LNCAP (cell line): Measurements from ENCODE around the gene DCC.

Experiments used
- TF ChIP-seq, protein P1 (sequence below): fragments of 450-650 bp; IDR thresholded peaks from 2 replicates; pipeline ENCODE4 v1.5.1; 2017; ENCODE audit warnings: mild to moderate bottlenecking

The DCC gene

DNA sequence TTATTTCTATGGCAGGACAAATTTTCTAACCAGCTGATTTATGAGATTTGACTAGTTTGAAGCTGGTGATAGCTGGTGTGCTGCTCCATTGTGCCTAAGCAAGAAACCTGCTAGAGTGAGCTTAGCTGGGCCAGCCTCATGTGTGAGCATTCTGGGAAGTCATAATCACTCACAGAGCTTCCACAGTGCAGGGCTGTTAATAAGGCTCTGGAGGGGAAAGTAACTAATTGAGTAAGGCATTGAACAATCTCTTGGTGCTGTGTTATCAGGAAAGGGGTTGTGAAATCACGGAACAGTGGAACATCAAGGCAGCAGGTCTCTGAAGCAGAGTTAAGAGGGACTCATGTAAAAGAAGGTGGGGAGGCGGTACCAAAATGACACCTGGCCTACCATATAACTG, 1111.9 kb downstream of the DCC start:
- TF ChIP-seq, protein P1, sequence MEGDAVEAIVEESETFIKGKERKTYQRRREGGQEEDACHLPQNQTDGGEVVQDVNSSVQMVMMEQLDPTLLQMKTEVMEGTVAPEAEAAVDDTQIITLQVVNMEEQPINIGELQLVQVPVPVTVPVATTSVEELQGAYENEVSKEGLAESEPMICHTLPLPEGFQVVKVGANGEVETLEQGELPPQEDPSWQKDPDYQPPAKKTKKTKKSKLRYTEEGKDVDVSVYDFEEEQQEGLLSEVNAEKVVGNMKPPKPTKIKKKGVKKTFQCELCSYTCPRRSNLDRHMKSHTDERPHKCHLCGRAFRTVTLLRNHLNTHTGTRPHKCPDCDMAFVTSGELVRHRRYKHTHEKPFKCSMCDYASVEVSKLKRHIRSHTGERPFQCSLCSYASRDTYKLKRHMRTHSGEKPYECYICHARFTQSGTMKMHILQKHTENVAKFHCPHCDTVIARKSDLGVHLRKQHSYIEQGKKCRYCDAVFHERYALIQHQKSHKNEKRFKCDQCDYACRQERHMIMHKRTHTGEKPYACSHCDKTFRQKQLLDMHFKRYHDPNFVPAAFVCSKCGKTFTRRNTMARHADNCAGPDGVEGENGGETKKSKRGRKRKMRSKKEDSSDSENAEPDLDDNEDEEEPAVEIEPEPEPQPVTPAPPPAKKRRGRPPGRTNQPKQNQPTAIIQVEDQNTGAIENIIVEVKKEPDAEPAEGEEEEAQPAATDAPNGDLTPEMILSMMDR: no peak

DNA sequence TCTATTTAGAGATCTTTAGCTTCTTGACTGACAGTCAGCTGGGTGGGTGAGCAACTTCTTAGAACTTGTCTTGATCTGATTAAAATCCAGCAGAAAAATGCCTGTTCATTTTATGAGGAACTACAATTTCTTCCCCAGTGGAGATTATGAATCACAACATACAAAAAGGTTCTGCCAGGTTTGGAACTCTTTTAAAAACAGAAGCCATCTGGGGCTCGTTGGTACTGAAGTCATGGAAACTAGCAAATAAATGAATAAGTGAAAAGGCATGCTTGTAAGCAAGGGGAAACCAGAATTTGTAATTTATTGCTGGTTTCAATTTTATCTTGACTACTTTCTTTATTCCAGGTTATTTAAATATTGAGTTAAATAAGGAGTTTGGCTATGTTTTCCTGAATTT, 1117.1 kb downstream of the DCC start:
- TF ChIP-seq, protein P1: no peak

DNA sequence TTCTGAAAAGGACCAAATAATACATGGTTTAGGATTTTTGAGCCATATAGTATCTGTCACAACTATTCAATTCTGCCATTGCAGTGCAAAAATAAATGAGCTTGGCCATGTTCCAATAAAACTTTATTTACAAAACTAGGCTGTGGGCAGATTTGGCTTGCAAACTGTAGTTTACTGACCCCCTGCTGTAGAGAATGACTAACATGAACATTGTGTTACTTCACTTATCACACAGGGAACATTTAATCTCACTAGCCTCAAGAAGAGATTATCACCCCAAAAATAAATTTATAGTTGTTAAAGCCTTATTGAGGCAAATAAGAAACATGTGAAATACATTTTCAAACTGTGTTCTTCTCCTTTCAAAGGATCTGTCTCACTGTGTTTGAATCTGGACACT, 1118.3 kb downstream of the DCC start:
- TF ChIP-seq, protein P1: no peak

DNA sequence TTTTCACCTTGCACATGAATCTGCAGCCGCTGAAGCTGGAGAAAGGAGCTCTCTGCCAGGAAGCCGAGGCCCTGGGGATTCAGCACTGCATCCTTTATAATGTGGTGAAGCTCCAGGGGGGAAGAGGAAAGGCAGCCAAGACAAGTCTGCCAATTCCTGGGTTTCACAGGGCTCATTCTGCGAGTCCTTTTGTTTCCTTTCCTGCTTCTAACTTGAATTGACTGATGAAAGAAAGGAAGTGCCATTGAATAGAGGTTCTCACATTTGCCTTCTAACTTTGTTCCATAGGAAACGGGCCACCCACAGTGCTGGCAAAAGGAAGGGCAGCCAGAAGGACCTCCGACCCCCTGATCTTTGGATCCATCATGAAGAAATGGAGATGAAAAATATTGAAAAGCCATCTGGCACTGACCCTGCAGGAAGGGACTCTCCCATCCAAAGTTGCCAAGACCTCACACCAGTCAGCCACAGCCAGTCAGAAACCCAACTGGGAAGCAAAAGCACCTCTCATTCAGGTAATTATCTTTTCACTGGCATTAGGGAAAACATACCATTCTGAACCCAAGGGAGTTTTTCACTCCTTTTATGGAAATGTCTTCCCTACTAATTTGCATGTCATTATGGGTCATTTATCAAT, 1119.1 kb downstream of the DCC start:
- TF ChIP-seq, protein P1: no peak

DNA sequence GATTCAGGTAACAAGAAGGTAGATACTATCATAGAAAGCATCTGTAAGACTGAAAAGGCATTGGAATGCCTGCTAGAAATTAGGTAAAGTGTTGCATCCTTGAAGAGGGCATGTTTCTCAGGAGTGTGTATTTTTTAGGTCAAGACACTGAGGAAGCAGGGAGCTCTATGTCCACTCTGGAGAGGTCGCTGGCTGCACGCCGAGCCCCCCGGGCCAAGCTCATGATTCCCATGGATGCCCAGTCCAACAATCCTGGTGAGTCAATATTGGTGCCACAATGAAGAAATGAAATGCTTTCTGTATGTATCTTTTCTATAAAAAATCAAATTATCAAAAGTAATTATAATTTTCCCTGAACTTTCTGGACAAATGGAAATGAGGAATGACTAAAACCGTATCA, 1127.8 kb downstream of the DCC start:
- TF ChIP-seq, protein P1: no peak

DNA sequence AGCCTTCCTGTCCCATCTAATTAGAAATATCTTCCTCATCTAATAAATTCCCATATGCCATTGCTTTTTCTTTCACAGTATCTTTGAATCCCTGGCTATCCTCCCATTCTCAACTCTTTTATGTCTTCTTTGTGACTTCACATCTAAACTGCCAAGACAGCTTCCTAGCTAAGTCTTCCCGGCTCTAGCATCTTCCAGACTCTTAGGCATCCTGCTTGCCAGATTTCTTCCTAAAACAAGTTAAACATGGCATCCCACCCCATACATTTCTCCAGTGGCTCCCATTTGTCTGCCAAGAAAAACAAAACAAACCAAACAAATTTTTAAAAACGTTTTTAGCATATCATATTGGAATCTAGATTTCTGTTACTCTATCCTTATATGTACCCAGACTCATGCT, 1132.5 kb downstream of the DCC start:
- TF ChIP-seq, protein P1: no peak

DNA sequence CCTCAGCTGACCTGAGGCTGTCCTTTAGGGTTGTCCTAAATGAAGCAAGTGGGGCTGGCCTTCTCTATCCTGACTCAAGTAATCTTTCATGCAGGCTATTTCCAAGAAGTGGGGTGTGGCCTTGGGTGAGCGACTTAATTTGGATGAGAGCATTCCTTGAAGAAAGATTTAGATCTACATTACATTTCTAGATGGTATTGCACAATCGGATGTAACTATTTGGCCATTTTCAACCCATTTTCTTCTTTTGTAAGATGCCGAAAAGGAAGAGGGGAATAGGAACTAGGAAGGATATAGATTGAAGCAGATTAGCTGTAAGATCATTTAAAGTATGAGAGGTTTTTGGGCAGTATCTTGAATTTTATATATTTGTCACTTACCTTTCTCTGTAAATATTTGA, 1138.2 kb downstream of the DCC start:
- TF ChIP-seq, protein P1: no peak

DNA sequence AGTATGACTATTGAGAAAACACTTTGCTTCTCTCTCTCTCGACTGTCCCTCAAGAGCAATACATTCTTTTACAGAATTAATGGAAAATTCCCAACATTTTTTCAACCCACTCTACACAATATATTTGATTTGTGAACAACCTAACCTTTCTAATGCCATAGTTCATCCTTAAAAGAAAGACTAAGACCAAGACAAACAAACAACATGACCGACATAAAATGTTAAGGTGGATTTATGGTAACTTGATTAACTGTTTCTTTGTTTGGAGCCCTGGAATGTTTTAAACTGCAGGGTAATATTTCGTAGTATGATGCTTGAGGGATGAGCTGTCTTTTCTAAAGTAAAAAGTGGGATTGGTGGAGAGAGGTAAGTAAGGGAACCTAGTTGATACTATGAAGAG, 1146.3 kb downstream of the DCC start:
- TF ChIP-seq, protein P1: no peak
